HEK293T (cell line): ENCODE results near the gene CIDEA.

Source experiments
- CTCF ChIA-PET: fragments of 350-600 bp; formaldehyde crosslinking; extraction: SDS; loops from one replicate; lab custom pipeline; 2021; ENCODE audit warnings: antibody characterized with exemption, inconsistent platforms; lab: Yijun Ruan, JAX
- POLR2A ChIA-PET: fragments of 350-600 bp; formaldehyde crosslinking; extraction: SDS; loops from one replicate; lab custom pipeline; 2020; ENCODE audit warnings: antibody characterized with exemption, inconsistent platforms; lab: Yijun Ruan, JAX
- DNase-seq: peaks from one replicate; pipeline ENCODE4 v3.0.0; 2012; ENCODE audit warnings: mixed read lengths; ENCODE audit errors: extremely low spot score
- ARNT ChIP-seq: fragments of 450-650 bp; IDR thresholded peaks from 2 replicates; pipeline ENCODE4 v1.6.1; 2017; ENCODE audit warnings: mild to moderate bottlenecking
- BHLHE40 ChIP-seq: fragments of 450-650 bp; IDR thresholded peaks from 2 replicates; pipeline ENCODE4 v1.6.1; 2016; ENCODE audit warnings: mild to moderate bottlenecking, moderate library complexity, borderline replicate concordance
- CTBP1 ChIP-seq: fragments of 450-650 bp; IDR thresholded peaks from 2 replicates; pipeline ENCODE4 v1.6.1; 2016; ENCODE audit warnings: borderline replicate concordance
- ELF4 ChIP-seq: fragments of 450-650 bp; IDR thresholded peaks from 2 replicates; pipeline ENCODE4 v1.6.1; 2017; ENCODE audit warnings: antibody characterized with exemption
- FOXA1 ChIP-seq: fragments of 450-650 bp; IDR thresholded peaks from 2 replicates; pipeline ENCODE4 v1.6.1; 2016; ENCODE audit warnings: mild to moderate bottlenecking
- FOXK2 ChIP-seq: fragments of 450-650 bp; IDR thresholded peaks from 2 replicates; pipeline ENCODE4 v1.6.1; 2016; ENCODE audit warnings: mild to moderate bottlenecking
- FOXM1 ChIP-seq: fragments of 450-650 bp; IDR thresholded peaks from 2 replicates; pipeline ENCODE4 v1.6.1; 2017; ENCODE audit warnings: mild to moderate bottlenecking, borderline replicate concordance
- HDGF ChIP-seq: fragments of 450-650 bp; IDR thresholded peaks from 2 replicates; pipeline ENCODE4 v1.6.1; 2017; ENCODE audit warnings: antibody characterized with exemption, borderline replicate concordance
- L3MBTL2 ChIP-seq: fragments of 450-650 bp; conservative IDR thresholded peaks from 2 replicates; pipeline ENCODE4 v1.6.1; 2016; ENCODE audit warnings: mild to moderate bottlenecking
- LEF1 ChIP-seq: fragments of 450-650 bp; IDR thresholded peaks from 2 replicates; pipeline ENCODE4 v1.6.1; 2017; ENCODE audit warnings: mild to moderate bottlenecking, borderline replicate concordance
- NFRKB ChIP-seq: fragments of 450-650 bp; IDR thresholded peaks from 2 replicates; pipeline ENCODE4 v1.6.1; 2016; ENCODE audit warnings: mild to moderate bottlenecking, moderate library complexity
- SP1 ChIP-seq: fragments of 450-650 bp; IDR thresholded peaks from 2 replicates; pipeline ENCODE4 v1.6.1; 2017
- SUZ12 ChIP-seq: fragments of 450-650 bp; IDR thresholded peaks from 2 replicates; pipeline ENCODE4 v1.6.1; 2016; ENCODE audit warnings: mild to moderate bottlenecking
- TARDBP ChIP-seq: fragments of 450-650 bp; IDR thresholded peaks from 2 replicates; pipeline ENCODE4 v1.6.1; 2016
- ZNF384 ChIP-seq: fragments of 450-650 bp; IDR thresholded peaks from 2 replicates; pipeline ENCODE4 v1.6.1; 2016
- TF ChIP-seq, protein P1 (sequence below): fragments of 450-650 bp; IDR thresholded peaks from 2 replicates; pipeline ENCODE4 v1.6.1; 2016

Gene CIDEA

DNA sequence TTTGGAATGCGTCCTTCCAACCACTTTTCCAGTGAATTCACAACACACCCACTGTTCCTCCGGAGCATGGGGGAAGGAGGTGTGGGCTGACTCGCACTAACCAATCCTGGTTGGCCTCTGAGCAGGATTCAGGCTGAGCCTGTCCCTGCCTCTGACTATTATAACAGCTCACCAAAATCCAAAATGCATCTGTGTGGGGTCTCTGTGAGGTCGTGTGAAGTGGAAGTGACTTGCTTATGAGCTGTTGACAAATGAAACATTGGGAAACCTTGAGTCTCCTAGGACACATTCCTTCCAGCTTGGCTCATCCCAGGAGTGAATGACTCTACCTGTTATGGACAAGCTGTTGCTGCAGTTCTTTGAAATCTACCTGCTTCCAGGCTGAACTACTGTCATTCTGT is 1.5 kb downstream of the CIDEA start:
- DNase-seq = no peak
- POLR2A ChIA-PET = no interaction called here

DNA sequence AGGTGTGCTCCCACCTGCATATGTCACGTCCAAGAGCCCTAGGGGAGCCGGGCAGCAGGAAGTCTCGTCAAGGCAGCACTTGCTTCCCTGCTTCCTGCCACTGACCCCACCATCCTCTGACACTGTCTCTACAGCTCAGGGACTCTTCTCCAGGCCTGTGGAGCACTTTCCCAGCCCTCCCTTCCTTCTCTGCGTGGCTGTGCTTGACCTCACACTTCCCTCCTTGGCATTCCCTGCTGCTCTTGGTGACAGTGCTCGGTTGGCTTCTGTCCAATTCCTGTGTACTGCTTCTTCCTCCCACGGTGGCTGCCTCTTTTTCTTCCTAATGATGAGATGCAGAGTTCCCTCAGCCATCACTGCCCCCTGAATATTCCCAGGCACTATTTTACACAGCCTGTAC is 2.8 kb downstream of the CIDEA start:
- POLR2A ChIA-PET = no interaction called here

More for the DNA sequence above, 1.5 kb downstream of the CIDEA start:
- TF ChIP-seq TARDBP = no peak
- CTCF ChIA-PET = interaction anchor here (0.8 to 1.7 kb wide), 3 partner anchors 11 to 19 kb away, joined by 5 read pairs; no protein-coding TSS in a partner anchor

DNA sequence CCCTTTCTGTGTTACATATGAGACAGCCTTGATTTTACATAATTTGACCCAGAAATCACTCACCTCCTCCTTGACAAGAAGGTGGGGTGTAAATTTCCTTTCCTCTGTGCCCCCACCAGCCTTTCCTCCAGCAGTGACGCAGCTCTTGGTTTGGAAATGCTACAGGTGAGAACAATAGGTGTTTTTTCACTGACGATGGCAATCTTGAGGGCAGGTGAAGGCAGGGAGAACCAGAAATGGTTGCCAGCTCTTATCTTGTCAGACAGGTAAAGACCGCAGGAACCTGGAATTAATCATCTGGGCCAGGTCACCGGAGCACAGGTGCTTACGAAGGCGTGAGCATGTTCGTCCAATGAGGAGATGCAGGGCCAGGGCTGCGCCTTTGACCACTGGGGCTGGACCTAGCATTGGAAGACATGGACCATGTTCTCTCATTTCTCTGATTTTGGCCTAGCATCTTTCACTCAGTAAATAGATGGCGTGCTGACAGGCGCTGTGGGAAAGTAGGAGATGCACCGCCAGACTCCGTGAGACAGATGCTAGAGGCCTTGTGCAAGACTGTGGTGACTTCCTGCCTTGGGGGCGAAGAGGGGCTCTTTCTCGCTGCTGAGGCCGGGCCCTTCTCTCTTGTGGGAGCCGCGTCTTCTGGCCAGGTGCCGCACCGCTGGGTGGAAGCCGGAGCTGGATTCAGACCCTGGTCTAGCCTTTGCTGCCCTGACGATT is 4.0 kb downstream of the CIDEA start:
- TF ChIP-seq FOXM1 (no peak), ARNT (no peak), ELF4 (no peak), CTBP1 (no peak), FOXA1 (no peak), HDGF (no peak), TARDBP (no peak), SP1 (no peak), BHLHE40 (no peak), L3MBTL2 (no peak), NFRKB (no peak), LEF1 (no peak)
- ChIA-PET CTCF (no interaction called here), POLR2A (no interaction called here)
- no peak for DNase-seq

More for the DNA sequence above, 2.8 kb downstream of the CIDEA start:
- CTCF ChIA-PET = interaction anchor here (1.7 kb wide), 1 partner anchor 15 kb away, joined by 5 read pairs; no protein-coding TSS in a partner anchor
- no peak for DNase-seq
- TF ChIP-seq TARDBP = no peak

DNA sequence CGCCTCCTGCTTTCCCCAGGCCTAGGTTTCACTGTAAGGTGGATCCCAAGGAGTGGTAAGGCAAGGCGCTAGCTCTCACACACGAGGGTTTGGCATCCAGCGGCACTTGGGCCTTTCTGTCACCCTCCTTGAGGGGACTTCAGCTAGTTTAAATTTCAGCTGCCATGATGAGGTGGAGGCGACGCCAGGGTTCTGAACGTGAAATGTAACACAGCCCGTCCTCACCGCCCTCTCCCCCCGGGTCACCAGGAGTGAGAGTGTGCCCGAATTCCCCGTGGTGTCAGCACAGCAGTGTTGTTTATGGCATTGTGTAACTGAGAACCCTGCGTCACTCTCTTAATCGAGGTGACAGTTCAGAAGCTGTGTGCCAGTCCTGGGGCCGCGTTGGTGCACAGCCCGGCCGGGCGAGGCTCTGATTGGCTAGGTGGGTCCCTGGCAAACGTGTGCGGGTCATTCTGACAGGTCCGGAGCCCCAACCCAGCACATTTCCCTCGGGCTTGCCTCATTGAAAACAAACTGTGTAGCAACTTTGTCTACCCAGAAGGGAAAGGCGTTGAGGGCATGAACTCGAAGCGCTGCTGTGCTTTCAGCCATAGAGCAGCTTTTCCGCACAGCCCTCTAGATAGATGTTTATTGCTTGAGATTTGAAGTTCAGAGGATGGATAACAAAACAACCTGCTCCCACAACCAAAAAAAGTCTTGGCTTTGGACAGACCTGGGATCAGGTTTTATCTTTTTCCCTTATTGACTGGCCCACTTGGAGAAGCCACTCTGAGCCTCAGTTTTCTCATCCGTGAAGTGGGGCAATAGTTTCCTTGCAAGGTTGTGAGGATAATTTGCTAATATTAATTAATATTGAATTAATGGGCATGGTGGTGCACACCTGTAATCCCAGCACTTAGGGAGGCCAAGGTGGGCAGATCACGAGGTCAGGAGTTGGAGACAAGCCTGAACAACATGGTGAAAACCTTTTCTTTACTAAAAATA is 4.9 kb downstream of the CIDEA start:
- no peak for TF ChIP-seq ELF4
- DNase-seq = no peak
- ChIA-PET CTCF (no interaction called here), POLR2A (no interaction called here)

DNA sequence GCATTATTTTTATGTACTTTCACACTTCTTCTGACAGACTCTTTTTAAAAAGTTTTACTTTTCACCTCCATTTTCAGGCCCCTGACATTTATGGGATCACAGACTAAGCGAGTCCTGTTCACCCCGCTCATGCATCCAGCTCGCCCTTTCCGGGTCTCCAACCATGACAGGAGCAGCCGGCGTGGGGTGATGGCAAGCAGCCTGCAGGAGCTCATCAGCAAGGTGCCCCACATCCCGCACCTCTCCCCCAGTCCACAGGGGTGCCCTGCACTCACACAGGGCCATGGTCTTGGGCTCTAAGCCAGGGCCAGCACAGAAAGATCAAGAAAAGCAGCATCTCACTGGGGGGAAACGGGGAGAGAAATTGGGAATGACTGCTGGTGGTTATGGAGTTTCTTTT is 8.6 kb downstream of the CIDEA start:
- no peak for TF ChIP-seq FOXK2
- TF ChIP-seq FOXM1 = no peak
- TF ChIP-seq, protein P1, sequence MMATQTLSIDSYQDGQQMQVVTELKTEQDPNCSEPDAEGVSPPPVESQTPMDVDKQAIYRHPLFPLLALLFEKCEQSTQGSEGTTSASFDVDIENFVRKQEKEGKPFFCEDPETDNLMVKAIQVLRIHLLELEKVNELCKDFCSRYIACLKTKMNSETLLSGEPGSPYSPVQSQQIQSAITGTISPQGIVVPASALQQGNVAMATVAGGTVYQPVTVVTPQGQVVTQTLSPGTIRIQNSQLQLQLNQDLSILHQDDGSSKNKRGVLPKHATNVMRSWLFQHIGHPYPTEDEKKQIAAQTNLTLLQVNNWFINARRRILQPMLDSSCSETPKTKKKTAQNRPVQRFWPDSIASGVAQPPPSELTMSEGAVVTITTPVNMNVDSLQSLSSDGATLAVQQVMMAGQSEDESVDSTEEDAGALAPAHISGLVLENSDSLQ = no peak
- TF ChIP-seq BHLHE40 = no peak
- no peak for TF ChIP-seq TARDBP
- TF ChIP-seq ARNT = no peak
- no peak for TF ChIP-seq CTBP1
- TF ChIP-seq ZNF384 = no peak
- no peak for TF ChIP-seq FOXA1
- TF ChIP-seq SP1 = no peak
- TF ChIP-seq LEF1 = no peak
- TF ChIP-seq SUZ12 = no peak
- TF ChIP-seq NFRKB = no peak
- TF ChIP-seq HDGF = no peak
- no peak for TF ChIP-seq ELF4
- no peak for TF ChIP-seq L3MBTL2
- DNase-seq = no peak
- ChIA-PET CTCF (no interaction called here), POLR2A (no interaction called here)

DNA sequence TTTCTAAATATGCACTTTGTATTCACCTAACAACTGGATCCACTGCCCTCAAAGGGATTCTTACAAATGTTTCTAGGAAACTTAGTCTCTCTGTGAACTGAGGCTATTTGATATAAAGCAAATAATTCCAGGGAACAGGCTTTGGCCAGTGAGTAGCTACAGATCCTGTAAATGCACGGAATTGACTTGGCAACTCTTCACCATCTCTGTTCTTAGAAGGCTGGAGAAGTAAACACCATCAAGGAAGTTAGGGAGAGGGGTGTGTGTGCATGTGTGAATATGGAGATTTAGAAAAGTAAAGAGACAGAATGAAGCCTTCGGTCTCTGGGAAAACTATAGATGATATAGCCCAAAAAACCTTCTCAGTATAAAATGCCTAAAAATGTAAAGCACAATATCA is 10.7 kb downstream of the CIDEA start:
- ChIA-PET CTCF (interaction anchor here (0.6 kb wide), 1 partner anchor 64 kb away, joined by 3 read pairs; no protein-coding TSS in a partner anchor), POLR2A (no interaction called here)
- TF ChIP-seq FOXA1 (no peak), ZNF384 (no peak), L3MBTL2 (no peak), NFRKB (no peak), TARDBP (no peak), CTBP1 (no peak), FOXK2 (no peak), SUZ12 (no peak), BHLHE40 (no peak), HDGF (no peak), ARNT (no peak), SP1 (no peak), LEF1 (no peak), ELF4 (no peak)
- TF ChIP-seq, protein P1 = no peak
- no peak for DNase-seq
